ENCODE data around the gene PIK3R1.

GRCh38 chr5:68336200-68336599 lies 120.6 kb downstream of the PIK3R1 start:
- no peak for TF ChIP-seq POLR2AphosphoS5 (IDR thresholded peaks at IDR 0.05)
- TF ChIP-seq CTCF (IDR thresholded peaks at IDR 0.05), result no peak
